ENCODE results near the gene FAM98C.

Gene FAM98C

DNA sequence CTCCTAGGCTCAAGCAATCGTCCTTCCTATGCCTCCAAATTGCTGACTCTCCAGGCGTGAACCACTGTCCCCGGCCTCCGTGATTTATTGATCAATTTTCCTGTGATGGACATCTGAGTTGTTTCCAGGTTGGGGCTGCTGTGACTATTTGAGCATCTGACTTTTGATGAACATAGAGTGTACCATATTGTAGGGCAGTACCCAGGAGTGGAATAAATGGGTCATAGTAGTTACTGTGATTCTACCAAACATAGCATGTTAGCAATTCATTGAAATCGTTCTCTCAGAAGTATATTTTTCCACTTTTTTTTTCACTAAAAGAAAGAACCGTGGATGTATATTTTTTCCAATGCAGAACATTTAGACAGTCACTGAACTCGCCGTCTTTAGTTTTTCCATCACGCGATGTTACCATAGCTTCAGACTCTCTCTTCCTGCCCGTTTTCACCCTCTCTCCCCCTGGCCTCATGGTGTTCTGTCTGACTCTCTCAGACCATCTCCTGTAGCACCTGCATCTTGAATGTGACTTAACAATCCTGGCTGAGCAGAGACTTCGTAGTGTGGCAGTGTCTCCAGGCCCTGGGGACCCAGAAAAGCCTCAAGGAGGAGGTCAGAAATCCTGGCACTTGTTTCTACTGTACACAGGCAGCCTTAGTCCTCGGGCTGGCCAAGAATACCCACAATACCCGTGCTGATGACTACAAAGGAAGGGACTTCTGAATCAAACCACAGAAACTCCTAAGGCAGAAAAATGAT is 26.3 kb downstream of the FAM98C start:
- no peak for DNase-seq

DNA sequence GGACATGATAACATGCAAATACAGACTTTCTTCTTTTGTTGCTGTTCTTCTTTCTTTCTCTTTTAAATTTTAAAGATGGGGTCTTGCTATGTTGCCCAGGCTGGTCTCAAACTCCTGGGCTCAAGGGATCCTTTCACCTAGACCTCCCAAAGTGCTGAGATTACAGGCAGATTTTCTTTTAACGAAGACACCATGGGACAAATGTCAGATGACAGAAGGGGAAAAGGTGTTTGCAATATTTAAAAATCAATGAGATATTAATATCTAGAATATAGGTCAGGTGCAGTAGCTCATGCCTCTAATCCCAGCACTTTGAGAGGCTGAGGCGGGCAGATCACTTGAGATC is 26.9 kb downstream of the FAM98C start:
- no peak for DNase-seq

DNA sequence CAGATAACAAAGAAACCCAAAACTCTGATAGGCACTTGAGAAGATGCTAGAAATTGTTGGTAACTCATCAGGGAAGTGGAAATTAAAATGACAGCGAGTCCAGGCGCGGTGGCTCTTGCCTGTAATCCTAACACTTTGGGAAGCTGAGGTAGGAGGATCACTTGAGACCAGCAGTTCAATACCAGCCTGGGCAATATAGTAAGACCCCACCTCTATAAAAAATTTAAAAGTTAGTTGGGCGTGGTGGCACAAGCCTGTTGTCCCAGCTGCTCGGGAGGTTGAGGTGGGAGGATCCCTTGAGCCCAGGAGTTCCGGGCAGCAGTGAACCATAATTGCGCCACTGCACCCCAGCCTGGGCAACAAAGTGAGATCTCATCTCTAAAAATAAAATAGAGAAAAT is 28.0 kb downstream of the FAM98C start:
- DNase-seq = no peak

- no peak for DNase-seq
These were observed 30.4 kb downstream of the FAM98C start, which contains the start of gene RYR1 for GRCh38 chr19:38433268-38433733. TSS of gene RYR1 (plus strand) at chr19:38433691. CDS start at chr19:38433830, 139 bp downstream.

DNA sequence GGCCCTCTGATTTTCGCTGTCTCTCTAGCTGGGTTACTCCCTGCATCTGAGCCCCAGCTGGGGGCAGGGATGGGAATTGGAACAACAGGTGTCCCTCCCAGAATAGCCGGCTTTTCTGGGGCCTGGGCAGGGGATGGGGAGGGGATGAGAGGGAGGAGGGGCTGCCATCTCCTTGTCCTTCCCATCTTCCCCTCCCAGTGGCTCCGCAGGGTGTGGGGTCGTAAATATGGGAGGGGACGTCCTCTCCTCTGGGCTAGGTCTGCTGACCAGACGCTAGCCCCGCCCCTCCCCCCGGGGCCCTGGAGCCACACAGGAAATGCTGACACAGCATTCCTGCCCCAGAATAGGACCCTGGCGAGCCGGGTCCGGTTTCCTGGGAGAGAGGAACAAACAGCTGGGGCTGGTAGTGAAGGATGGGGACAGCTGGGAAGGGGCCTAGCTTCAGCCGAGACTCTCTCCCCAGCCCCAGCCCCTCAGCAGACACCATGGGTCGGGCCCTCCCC is 31.7 kb downstream of the FAM98C start:
- DNase-seq = no peak

DNA sequence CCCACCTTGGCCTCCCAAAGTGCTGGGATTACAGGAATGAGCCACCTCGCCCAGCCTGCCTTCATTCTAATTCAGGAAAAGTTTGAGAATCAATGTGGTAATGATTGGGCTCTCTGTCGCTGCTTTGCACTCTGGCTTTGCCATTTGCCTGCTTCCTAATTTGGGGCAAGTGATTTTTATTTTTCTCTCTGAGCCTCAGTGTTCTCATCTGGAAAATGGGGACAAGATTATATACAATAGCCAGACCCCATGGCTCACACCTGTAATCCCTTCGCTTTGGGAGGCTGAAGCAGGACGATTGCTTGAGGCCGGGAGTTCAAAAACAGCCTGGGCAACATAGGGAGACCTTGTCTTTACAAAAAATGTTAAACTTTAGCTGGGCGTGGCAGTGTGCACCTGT is 34.4 kb downstream of the FAM98C start:
- DNase-seq = no peak

DNA sequence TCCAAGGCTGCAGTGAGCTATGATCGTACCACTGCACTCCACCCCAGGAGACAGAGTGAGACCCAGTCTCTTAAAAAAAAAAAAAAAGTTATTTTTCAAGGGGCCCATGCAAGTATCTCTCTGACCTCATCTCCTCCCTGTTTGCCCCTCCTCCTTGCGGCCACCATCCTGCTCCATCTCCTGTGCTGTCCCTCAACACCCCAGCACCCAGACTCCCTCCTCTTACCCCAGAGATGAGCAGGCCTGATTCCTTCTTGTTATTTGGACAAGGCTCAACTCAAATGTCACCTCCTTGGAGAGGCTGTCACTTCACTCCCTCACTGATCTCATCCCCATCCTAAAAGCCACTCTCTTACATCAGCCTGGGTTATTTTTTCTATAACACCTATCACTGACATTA is 35.0 kb downstream of the FAM98C start:
- no peak for DNase-seq

- no peak for DNase-seq
These were observed 37.7 kb downstream of the FAM98C start for GRCh38 chr19:38440592-38440991.

- no peak for DNase-seq
These were observed 38.9 kb downstream of the FAM98C start for GRCh38 chr19:38441657-38442348.

DNA sequence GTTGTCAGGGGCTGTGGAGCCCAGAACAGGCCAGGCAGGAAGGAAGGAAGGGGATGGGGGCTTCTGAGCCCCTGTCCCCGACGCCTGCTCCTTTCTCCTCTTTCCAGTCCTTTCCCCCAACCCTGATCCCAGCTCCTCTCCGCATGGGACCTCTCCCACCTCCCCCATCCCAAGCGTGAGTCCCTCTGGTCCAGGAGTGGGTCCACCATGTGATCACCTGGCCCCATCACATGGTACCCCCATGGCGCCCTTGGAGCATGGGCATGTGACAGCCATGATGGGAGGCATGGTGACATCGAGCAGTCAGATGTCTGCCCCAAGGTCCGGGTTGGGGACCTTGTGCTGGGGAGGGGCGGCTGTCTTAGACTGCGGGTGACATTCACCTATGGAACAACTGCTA is 39.8 kb downstream of the FAM98C start:
- DNase-seq = no peak

- DNase-seq = no peak
These were observed 40.6 kb downstream of the FAM98C start for GRCh38 chr19:38443458-38443999.

GRCh38 chr19:38444026-38444425 is 41.1 kb downstream of the FAM98C start:
- no peak for DNase-seq

DNA sequence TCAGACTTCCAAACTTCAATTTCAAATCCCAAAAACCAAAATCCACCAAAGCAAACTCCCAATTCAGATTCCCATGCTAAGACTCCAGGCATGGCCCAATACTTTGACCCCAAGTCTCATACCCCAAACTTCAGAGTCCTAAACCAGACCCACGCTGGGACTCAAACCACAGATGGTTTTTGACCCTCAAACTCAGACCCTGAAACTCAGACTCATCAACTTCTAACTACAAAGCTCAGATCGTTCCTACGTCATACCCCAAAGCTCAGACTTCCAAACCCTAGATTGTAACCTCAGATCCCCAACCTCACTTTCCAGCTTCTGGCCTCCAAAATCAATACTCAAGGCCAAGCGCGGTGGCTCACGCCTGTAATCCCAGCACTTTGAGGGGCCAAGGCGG is 42.5 kb downstream of the FAM98C start:
- no peak for DNase-seq

DNA sequence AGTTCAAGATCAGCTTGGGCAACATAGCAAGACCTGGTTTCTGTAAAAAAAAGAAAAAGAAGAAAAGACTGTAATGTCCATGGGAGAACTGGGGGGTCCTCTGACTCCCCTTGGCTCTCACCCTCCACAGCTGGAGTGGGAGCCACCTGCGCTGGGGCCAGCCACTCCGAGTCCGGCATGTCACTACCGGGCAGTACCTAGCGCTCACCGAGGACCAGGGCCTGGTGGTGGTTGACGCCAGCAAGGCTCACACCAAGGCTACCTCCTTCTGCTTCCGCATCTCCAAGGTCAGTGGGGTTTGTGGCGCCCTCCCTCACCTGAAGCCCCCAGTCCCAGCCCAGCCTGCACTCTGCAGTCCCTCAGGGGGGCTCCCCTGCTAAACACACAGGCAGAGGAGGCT is 45.3 kb downstream of the FAM98C start:
- DNase-seq = no peak

GRCh38 chr19:38449518-38449917 is 46.6 kb downstream of the FAM98C start:
- DNase-seq = no peak

GRCh38 chr19:38451036-38451435 is 48.1 kb downstream of the FAM98C start:
- DNase-seq = no peak

GRCh38 chr19:38451629-38452028 is 48.7 kb downstream of the FAM98C start:
- no peak for DNase-seq

GRCh38 chr19:38452430-38453366 is 49.8 kb downstream of the FAM98C start:
- DNase-seq = peak; percentile 17

GRCh38 chr19:38453596-38453995 is 50.7 kb downstream of the FAM98C start:
- DNase-seq = no peak

GRCh38 chr19:38455031-38455430 is 52.1 kb downstream of the FAM98C start:
- DNase-seq = no peak

DNA sequence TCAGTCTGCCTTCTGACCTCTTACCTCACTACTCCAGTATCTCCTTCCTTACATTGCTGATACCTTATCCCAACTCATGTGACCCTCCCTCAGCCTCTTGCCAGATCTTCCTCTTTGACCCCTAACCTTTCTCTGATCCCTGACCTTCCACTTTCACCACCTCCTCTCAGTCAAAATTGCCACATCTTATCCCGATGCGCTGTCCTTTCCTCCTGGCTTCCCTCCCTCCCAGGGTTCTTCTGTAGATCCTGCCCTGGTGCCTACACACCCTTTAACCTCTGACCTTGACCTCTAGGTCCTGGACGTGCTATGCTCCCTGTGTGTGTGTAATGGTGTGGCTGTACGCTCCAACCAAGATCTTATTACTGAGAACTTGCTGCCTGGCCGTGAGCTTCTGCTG is 54.3 kb downstream of the FAM98C start:
- no peak for DNase-seq

- DNase-seq = no peak
These were observed 55.0 kb downstream of the FAM98C start for GRCh38 chr19:38457690-38458405.

Data from NCI-H146 (cell line).